CD4-positive, alpha-beta T cell treated with Interleukin-17A for 4 hours (primary cell): ENCODE data around the gene CSNK2A1.

Experiments
- DNase-seq: peaks from one replicate; pipeline ENCODE4 v3.0.0-alpha.2; 2020; ENCODE audit warnings: mixed read lengths

Gene CSNK2A1

GRCh38 chr20:427849-428657, 115.5 kb downstream of the CSNK2A1 start:
- no peak for DNase-seq

DNA sequence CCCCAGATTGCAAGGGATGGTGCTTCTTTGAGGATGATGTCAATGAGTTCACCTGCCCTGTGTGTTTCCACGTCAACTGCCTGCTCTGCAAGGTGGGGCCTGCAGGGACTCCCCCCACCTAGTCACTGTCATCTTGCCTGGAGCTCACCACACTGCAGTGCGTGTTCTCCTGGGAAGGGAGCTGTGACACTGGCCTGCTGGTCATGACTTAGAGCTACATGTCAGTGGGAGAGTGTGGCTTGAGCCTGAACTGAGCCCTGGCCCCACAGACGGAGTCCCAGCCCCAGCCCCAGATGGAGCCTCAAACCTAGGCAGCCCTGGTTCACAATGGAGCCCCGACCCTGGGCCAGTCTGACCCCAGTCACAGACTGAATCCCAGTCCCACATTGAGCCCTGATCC, 116.2 kb downstream of the CSNK2A1 start:
- DNase-seq, result no peak

DNA sequence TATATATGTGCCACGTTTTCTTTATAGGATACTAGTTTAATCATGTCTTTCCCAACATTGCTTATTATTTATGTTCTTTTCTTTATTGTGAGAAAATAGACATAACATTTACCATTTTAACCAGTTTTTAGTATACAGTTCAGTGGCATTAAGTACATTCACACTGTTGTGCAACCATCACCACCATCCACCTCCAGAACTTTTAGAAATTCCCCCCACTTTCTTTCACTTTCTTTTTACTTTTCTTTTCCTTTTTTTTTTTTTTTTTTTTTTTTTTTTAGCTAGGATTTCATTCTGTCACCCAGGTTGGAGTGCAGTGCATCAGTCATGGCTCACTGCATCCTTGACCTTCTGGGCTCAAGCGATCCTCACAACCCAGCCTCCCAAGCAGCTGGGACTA, 117.0 kb downstream of the CSNK2A1 start:
- no peak for DNase-seq
